ENCODE measurements around the gene CAPN1. TPM values are rescaled to one million over a fixed set of nuclear protein-coding genes. Genes with fewer than 3 reads are reported as not detected.
A peak's percentile ranks its signal among the peaks of the same experiment; 100 is the strongest.
"Not testable (repeated sequence)": the region's sequence is repeated elsewhere in the genome, so short reads cannot be mapped to it uniquely, and the experiment has no call there.

The CAPN1 gene
- total and polyA plus RNA-seq, 12 donors: 20.6 to 333 (median 135) TPM

GRCh38 chr11:65167656-65168055 is 14.1 kb upstream of the CAPN1 start:
- Histone ChIP-seq H3K4me1 (replicated peaks in 1 of 2) (no peaks in the 10 kb centered on the region), H3K9me3 (replicated peaks in 1 of 3) (no peaks in the 10 kb centered on the region), H3K4me3 (no peak overlapping the region), H3K36me3 (replicated peaks in 1 of 2) (no peaks in the 10 kb centered on the region), H3K27ac (no peak overlapping the region), H3K27me3 (no peaks in the 10 kb centered on the region)
- TF ChIP-seq CTCF (IDR thresholded peaks at IDR 0.05) (no peak), POLR2A (IDR thresholded peaks at IDR 0.05) (no peak)
- DNase-seq: no peak
- 67 to 87% (median 82%) methylated on average over 3 of the region's 3 CpGs for WGBS, 4 donors
- intact Hi-C loops (cut with DNase I): no loop called here

- no peaks in the 10 kb centered on the region for H3K27me3 ChIP-seq
- no peak for TF ChIP-seq POLR2A (IDR thresholded peaks at IDR 0.05)
- H3K4me3 ChIP-seq: no peak overlapping the region
- H3K27ac ChIP-seq: no peak overlapping the region
- 66 to 77% (median 73%) methylated on average over 9 to 11 of the region's 11 CpGs for WGBS, 4 donors
- intact Hi-C loops (cut with DNase I): no loop called here
- no peaks in the 10 kb centered on the region for H3K4me1 ChIP-seq (replicated peaks in 1 of 2)
- DNase-seq: no peak
- no peaks in the 10 kb centered on the region for H3K36me3 ChIP-seq (replicated peaks in 1 of 2)
- no peaks in the 10 kb centered on the region for H3K9me3 ChIP-seq (replicated peaks in 1 of 3)
These were observed 12.5 kb upstream of the CAPN1 start for GRCh38 chr11:65169164-65169641.

- no peak for DNase-seq
- Histone ChIP-seq H3K4me1 (replicated peaks in 1 of 2) (no peaks in the 10 kb centered on the region), H3K4me3 (no peak within 1 kb of the TSS), H3K27ac (no peak within 1 kb of the TSS), H3K9me3 (replicated peaks in 1 of 3) (no peaks in the 10 kb centered on the region), H3K27me3 (no peaks in the 10 kb centered on the region), H3K36me3 (replicated peaks in 1 of 2) (no peaks in the 10 kb centered on the region)
- intact Hi-C loops (cut with DNase I): no loop called here
- TF ChIP-seq CTCF (IDR thresholded peaks at IDR 0.05) (no peak), POLR2A (IDR thresholded peaks at IDR 0.05) (no peak)
- WGBS, 4 donors: 91 to 97% (median 94%) methylated on average over 16 to 21 of the region's 21 CpGs
These were observed 11.6 kb upstream of the CAPN1 start, which contains the start of gene SPDYC for GRCh38 chr11:65170058-65170534. TSS of gene SPDYC (plus strand) at chr11:65170233. CDS start at chr11:65171358, 1,125 bp downstream.

GRCh38 chr11:65172600-65172999 is 9.1 kb upstream of the CAPN1 start:
- no peak for TF ChIP-seq POLR2A (IDR thresholded peaks at IDR 0.05)
- no peak for TF ChIP-seq CTCF (IDR thresholded peaks at IDR 0.05)
- H3K36me3 ChIP-seq (replicated peaks in 1 of 2): no peaks in the 10 kb centered on the region
- H3K27me3 ChIP-seq: no peaks in the 10 kb centered on the region
- H3K4me1 ChIP-seq (replicated peaks in 1 of 2): no peaks in the 10 kb centered on the region
- 72 to 79% (median 77%) methylated on average over 7 to 10 of the region's 10 CpGs for WGBS, 4 donors
- no peak for DNase-seq
- H3K9me3 ChIP-seq (replicated peaks in 1 of 3): no peaks in the 10 kb centered on the region
- no peak overlapping the region for H3K4me3 ChIP-seq
- intact Hi-C loops (cut with DNase I): no loop called here
- no peak overlapping the region for H3K27ac ChIP-seq

GRCh38 chr11:65174571-65175010 is 7.1 kb upstream of the CAPN1 start:
- H3K27me3 ChIP-seq; H3K4me1 ChIP-seq (replicated peaks in 1 of 2); H3K4me3 ChIP-seq; H3K9me3 ChIP-seq (replicated peaks in 1 of 3); H3K27ac ChIP-seq; H3K36me3 ChIP-seq (replicated peaks in 1 of 2); intact Hi-C loops (cut with DNase I): not testable (repeated sequence)
- peak in 1 of 7 donors; percentile 48 for DNase-seq
- 48 to 77% (median 74%) methylated on average over 2 of the region's 2 CpGs for WGBS, 4 donors

All from adrenal gland (tissue), 12 donors.